COLO668 (cell line): ENCODE data around the gene CARD8.
"Not testable (repeated sequence)": the region's sequence is repeated elsewhere in the genome, so short reads cannot be mapped to it uniquely, and the experiment has no call there.

Source experiments
- DNase-seq: peaks from one replicate; lab custom pipeline; 2025; ENCODE audit not compliant: unreplicated experiment; lab: John Stamatoyannopoulos, UW

Gene CARD8

GRCh38 chr19:48255376-48256303 lies at the start of gene CARD8:
Gene CARD8, minus strand, starts transcription at chr19:48255912. Its CDS starts 14,892 bp downstream, at chr19:48241020.
- peak; percentile 72 for DNase-seq

- no peak for DNase-seq
Measured at GRCh38 chr19:48303866-48304265, 48.2 kb upstream of the CARD8 start.

GRCh38 chr19:48303367-48303766 lies 47.7 kb upstream of the CARD8 start:
- no peak for DNase-seq

- DNase-seq: no peak
Measured at GRCh38 chr19:48302600-48302959, 46.9 kb upstream of the CARD8 start.

- no peak for DNase-seq
Measured at GRCh38 chr19:48301886-48302599, 46.3 kb upstream of the CARD8 start.

GRCh38 chr19:48297975-48298374 lies 42.3 kb upstream of the CARD8 start:
- no peak for DNase-seq

- DNase-seq: no peak
Measured at GRCh38 chr19:48296963-48297734, 41.4 kb upstream of the CARD8 start.

- DNase-seq: no peak
Measured at GRCh38 chr19:48295458-48295857, 39.7 kb upstream of the CARD8 start.

GRCh38 chr19:48292798-48293197 lies 37.1 kb upstream of the CARD8 start:
- DNase-seq: no peak

- not testable (repeated sequence) for DNase-seq
Measured at GRCh38 chr19:48291489-48291815, 35.7 kb upstream of the CARD8 start.

- DNase-seq: peak; percentile 34
Measured at GRCh38 chr19:48290771-48291488, 35.2 kb upstream of the CARD8 start.

- no peak for DNase-seq
Measured at GRCh38 chr19:48290401-48290770, 34.7 kb upstream of the CARD8 start.

GRCh38 chr19:48287748-48288147 lies 32.0 kb upstream of the CARD8 start:
- no peak for DNase-seq

- no peak for DNase-seq
Measured at GRCh38 chr19:48284896-48285295, 29.2 kb upstream of the CARD8 start.

- no peak for DNase-seq
Measured at GRCh38 chr19:48283908-48284307, 28.2 kb upstream of the CARD8 start.

GRCh38 chr19:48279747-48280146 lies 24.0 kb upstream of the CARD8 start:
- no peak for DNase-seq

GRCh38 chr19:48274938-48275337 lies 19.2 kb upstream of the CARD8 start:
- DNase-seq: no peak

- no peak for DNase-seq
Measured at GRCh38 chr19:48274173-48274572, 18.5 kb upstream of the CARD8 start.

GRCh38 chr19:48271531-48272151 lies 15.9 kb upstream of the CARD8 start:
- DNase-seq: peak; percentile 3

- DNase-seq: not testable (repeated sequence)
Measured at GRCh38 chr19:48269617-48270026, 13.9 kb upstream of the CARD8 start.
